GM23338 (cell line): ENCODE results near the gene C1orf87.

Source experiments
- CREB1 ChIP-seq: fragments of 250-450 bp; sonication (Bioruptor Pico); IDR thresholded peaks from 2 replicates; pipeline ENCODE4 v1.5.0; 2020; ENCODE audit warnings: low read depth, mild to moderate bottlenecking, moderate library complexity
- ETS1 ChIP-seq: IDR thresholded peaks from 2 replicates; pipeline ENCODE4 v1.6.1; 2016; ENCODE audit warnings: antibody characterized with exemption
- EZH2 ChIP-seq: fragments of 200-600 bp; sonication (generic); IDR thresholded peaks from one replicate; pipeline ENCODE4 v1.8.0; 2017; ENCODE audit warnings: antibody characterized with exemption, mild to moderate bottlenecking, low read depth; ENCODE audit not compliant: unreplicated experiment
- EZH2phosphoT487 ChIP-seq: fragments of 200-600 bp; sonication (generic); IDR thresholded peaks from one replicate; pipeline ENCODE4 v1.8.1; 2018; ENCODE audit warnings: antibody characterized with exemption; ENCODE audit not compliant: unreplicated experiment
- POLR2AphosphoS5 ChIP-seq: IDR thresholded peaks from 2 replicates; pipeline ENCODE4 v1.6.1; 2016; ENCODE audit warnings: antibody characterized with exemption, low read depth
- TF ChIP-seq, protein P1 (sequence below), 2 experiments: fragments of 200-600 bp in 1 of 2; sonication (generic) in 1 of 2; conservative IDR thresholded peaks; 2 replicates each; pipeline versions ENCODE4 v1.5.1 to v1.6.1; 2016 to 2017; ENCODE audit warnings: antibody characterized with exemption in 2 of 2, low read depth in 2 of 2, mild to moderate bottlenecking in 2 of 2, moderate library complexity in 1 of 2
- TF ChIP-seq, protein P2 (sequence below): IDR thresholded peaks from one replicate; pipeline ENCODE4 v1.6.1; 2018; ENCODE audit warnings: antibody characterized with exemption; ENCODE audit not compliant: unreplicated experiment

- TF ChIP-seq, protein P1, sequence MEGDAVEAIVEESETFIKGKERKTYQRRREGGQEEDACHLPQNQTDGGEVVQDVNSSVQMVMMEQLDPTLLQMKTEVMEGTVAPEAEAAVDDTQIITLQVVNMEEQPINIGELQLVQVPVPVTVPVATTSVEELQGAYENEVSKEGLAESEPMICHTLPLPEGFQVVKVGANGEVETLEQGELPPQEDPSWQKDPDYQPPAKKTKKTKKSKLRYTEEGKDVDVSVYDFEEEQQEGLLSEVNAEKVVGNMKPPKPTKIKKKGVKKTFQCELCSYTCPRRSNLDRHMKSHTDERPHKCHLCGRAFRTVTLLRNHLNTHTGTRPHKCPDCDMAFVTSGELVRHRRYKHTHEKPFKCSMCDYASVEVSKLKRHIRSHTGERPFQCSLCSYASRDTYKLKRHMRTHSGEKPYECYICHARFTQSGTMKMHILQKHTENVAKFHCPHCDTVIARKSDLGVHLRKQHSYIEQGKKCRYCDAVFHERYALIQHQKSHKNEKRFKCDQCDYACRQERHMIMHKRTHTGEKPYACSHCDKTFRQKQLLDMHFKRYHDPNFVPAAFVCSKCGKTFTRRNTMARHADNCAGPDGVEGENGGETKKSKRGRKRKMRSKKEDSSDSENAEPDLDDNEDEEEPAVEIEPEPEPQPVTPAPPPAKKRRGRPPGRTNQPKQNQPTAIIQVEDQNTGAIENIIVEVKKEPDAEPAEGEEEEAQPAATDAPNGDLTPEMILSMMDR (conservative IDR thresholded peaks at IDR 0.05; ENCODE audit: low read depth in 2 of 2) = no peak
- no peak for TF ChIP-seq EZH2
- TF ChIP-seq POLR2AphosphoS5 = no peak
- no peak for TF ChIP-seq ETS1
- no peak for TF ChIP-seq CREB1 (CRISPR knock-in tag)
- TF ChIP-seq, protein P2, sequence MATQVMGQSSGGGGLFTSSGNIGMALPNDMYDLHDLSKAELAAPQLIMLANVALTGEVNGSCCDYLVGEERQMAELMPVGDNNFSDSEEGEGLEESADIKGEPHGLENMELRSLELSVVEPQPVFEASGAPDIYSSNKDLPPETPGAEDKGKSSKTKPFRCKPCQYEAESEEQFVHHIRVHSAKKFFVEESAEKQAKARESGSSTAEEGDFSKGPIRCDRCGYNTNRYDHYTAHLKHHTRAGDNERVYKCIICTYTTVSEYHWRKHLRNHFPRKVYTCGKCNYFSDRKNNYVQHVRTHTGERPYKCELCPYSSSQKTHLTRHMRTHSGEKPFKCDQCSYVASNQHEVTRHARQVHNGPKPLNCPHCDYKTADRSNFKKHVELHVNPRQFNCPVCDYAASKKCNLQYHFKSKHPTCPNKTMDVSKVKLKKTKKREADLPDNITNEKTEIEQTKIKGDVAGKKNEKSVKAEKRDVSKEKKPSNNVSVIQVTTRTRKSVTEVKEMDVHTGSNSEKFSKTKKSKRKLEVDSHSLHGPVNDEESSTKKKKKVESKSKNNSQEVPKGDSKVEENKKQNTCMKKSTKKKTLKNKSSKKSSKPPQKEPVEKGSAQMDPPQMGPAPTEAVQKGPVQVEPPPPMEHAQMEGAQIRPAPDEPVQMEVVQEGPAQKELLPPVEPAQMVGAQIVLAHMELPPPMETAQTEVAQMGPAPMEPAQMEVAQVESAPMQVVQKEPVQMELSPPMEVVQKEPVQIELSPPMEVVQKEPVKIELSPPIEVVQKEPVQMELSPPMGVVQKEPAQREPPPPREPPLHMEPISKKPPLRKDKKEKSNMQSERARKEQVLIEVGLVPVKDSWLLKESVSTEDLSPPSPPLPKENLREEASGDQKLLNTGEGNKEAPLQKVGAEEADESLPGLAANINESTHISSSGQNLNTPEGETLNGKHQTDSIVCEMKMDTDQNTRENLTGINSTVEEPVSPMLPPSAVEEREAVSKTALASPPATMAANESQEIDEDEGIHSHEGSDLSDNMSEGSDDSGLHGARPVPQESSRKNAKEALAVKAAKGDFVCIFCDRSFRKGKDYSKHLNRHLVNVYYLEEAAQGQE = no peak
- TF ChIP-seq EZH2phosphoT487 = no peak
These were observed 95.1 kb downstream of the C1orf87 start for GRCh38 chr1:59978511-59978910.
